Activated naive CD4-positive, alpha-beta T cell treated with anti-CD3 and anti-CD28 coated beads for 36 hours (primary cell): ENCODE measurements around the gene FAM53A. TPM values are rescaled to one million over a fixed set of nuclear protein-coding genes. Genes with fewer than 3 reads are reported as not detected.

Experiments used
- CTCF ChIA-PET: fragments of 350-600 bp; sonication (Branson Sonifier 250); formaldehyde crosslinking; loops from one replicate; lab custom pipeline; 2021; ENCODE audit warnings: antibody characterized with exemption; lab: Charles Lee
- DNase-seq: peaks from one replicate; pipeline ENCODE4 v3.0.0-alpha.2; 2020
- H3K27ac Mint-ChIP-seq: one replicate; pipeline ENCODE4 v1.8.0; 2021; ENCODE audit warnings: mild to moderate bottlenecking, mixed read lengths
- H3K27me3 Mint-ChIP-seq: one replicate; pipeline ENCODE4 v1.8.0; 2021; ENCODE audit warnings: low read depth, mixed read lengths
- H3K36me3 Mint-ChIP-seq: one replicate; pipeline ENCODE4 v1.8.0; 2021; ENCODE audit warnings: low read depth, mixed read lengths
- H3K4me1 Mint-ChIP-seq: one replicate; pipeline ENCODE4 v1.8.0; 2021; ENCODE audit warnings: low read depth, mixed read lengths
- H3K4me3 Mint-ChIP-seq: one replicate; pipeline ENCODE4 v1.8.0; 2021; ENCODE audit warnings: mild to moderate bottlenecking, moderate library complexity, mixed read lengths
- H3K9me3 Mint-ChIP-seq: one replicate; pipeline ENCODE4 v1.8.0; 2021; ENCODE audit warnings: mixed read lengths
- intact Hi-C: fragments of 100-400 bp; cut with micrococcal nuclease; formaldehyde crosslinking; loops from one replicate; pipeline ENCODE4 v1.15.1; 2023
- total RNA-seq, 2 experiments: library from RNA; stranded (reverse); gene quantifications; one replicate each; pipeline ENCODE4 v1.2.3, GENCODE V29; 2021

The FAM53A gene
- 1 to 10 TPM; 2.6 to 3.0 TPM for total RNA-seq

- Mint-ChIP-seq H3K4me3 (peak within 1 kb of the TSS; percentile 81), H3K36me3 (peaks cover under 1% of the 10 kb centered on the region), H3K27ac (no peak within 1 kb of the TSS), H3K9me3 (no peaks in the 10 kb centered on the region), H3K4me1 (peaks cover 12% of the 10 kb centered on the region), H3K27me3 (no peaks in the 10 kb centered on the region)
- DNase-seq: peak; percentile 32
- CTCF ChIA-PET: interaction anchor here (0.7 to 1.9 kb wide), 2 partner anchors 10 to 423 kb away, joined by 3 to 6 read pairs; no protein-coding TSS in a partner anchor
- intact Hi-C loops: loop anchor here (1.0 to 5.0 kb wide), 5 partner anchors 28 to 977 kb away; partner anchors contain the start of genes GAK, PCGF3, SLBP and TACC3
Measured at GRCh38 chr4:1683736-1684505, at the start of gene FAM53A. FAM53A (minus strand) TSS chr4:1684313; CDS start chr4:1668741, 15,572 bp downstream.

DNA sequence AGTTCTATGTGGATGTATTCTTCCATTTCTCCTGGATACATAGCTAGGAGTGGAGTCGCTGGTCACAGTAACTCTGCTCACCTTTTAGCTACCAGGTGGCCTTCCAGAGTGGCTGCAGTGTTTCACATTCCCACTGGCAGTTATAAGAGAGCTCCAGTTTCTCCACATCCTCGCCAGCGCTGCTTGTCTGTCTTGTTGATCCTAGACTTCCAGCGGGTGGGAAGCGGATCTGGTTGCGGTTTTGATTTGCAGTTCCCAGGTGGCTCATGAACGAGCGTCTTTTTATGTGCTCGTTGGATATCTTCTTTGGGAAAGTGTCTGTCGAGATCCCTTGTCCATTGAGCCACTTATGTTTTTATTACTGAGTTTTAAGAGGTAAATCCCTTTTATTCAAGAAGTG is 48.8 kb upstream of the FAM53A start:
- no peak overlapping the region for H3K27ac Mint-ChIP-seq
- DNase-seq: no peak
- intact Hi-C loops: no loop called here
- no peaks in the 10 kb centered on the region for H3K27me3 Mint-ChIP-seq
- peaks cover 32% of the 10 kb centered on the region for H3K4me1 Mint-ChIP-seq
- H3K36me3 Mint-ChIP-seq: peaks cover 73% of the 10 kb centered on the region
- CTCF ChIA-PET: interaction anchor here (1.1 to 1.4 kb wide), 2 partner anchors 15 to 40 kb away, joined by 5 read pairs; no protein-coding TSS in a partner anchor
- peaks cover 4% of the 10 kb centered on the region for H3K9me3 Mint-ChIP-seq
- H3K4me3 Mint-ChIP-seq: no peak overlapping the region

DNA sequence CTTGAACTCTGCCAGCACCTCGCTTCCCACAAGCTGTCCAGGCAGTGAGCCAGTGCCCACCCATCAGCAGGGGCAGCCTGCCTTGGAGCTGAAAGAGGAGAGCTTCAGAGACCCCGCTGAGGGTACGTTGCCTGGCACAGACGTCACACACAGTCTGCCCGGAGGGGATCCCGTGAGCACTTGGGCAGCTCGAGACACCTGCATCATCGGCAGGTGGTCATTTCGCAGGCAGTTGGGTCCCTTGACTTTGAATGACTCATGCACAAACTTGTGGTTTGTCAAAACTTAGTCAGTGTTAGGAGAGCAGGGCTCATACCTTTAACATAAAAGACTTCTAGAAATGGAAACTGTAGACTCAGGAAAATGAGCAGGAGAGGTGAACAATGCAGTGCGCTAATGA is 47.1 kb upstream of the FAM53A start:
- H3K27ac Mint-ChIP-seq: peak overlapping the region; percentile 70
- peak; percentile 32 for DNase-seq
- intact Hi-C loops: no loop called here
- no peak overlapping the region for H3K4me3 Mint-ChIP-seq
- H3K4me1 Mint-ChIP-seq: peaks cover 48% of the 10 kb centered on the region
- H3K9me3 Mint-ChIP-seq: no peaks in the 10 kb centered on the region
- H3K36me3 Mint-ChIP-seq: peaks cover 73% of the 10 kb centered on the region
- H3K27me3 Mint-ChIP-seq: no peaks in the 10 kb centered on the region
- CTCF ChIA-PET: interaction anchor here (2.3 kb wide), 1 partner anchor 38 kb away, joined by 17 read pairs; no protein-coding TSS in a partner anchor

DNA sequence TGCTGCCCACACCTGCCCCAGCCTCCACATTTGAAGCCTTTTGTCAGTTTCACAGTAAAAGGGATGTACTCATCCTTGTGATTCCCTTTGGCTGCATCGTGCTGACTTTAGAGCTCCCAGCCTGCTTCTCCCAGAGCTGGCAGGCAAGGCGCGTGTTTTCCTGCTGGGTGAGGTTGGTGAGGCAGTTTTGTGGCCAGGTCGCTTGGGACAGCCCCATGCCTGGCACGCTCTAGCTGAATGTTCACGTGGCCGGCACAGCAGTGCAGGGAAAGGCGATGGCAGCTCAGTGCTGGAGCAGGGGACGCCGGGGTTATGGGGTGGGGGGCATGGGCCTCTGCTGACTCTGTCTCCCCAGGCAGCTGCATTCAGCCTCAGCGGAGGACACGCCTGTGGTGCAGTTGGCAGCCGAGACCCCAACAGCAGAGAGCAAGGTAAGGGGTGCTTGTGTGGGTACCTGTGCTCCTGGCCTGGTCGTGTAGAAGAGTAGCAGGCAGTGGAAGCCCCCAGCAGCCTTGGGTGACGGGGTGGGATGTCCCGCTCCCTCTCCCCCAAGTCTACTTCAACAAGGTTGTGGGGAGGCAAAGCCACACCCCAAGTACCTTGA is 46.5 kb upstream of the FAM53A start:
- intact Hi-C loops: no loop called here
- Mint-ChIP-seq H3K36me3 (peaks cover 71% of the 10 kb centered on the region), H3K9me3 (no peaks in the 10 kb centered on the region), H3K27ac (no peak overlapping the region), H3K4me1 (peaks cover 52% of the 10 kb centered on the region), H3K27me3 (no peaks in the 10 kb centered on the region), H3K4me3 (no peak overlapping the region)
- CTCF ChIA-PET: interaction anchor here (0.6 to 2.3 kb wide), 4 partner anchors 9 to 42 kb away, joined by 3 to 17 read pairs (median 3); partner anchors contain the start of genes TACC3 and TMEM129
- no peak for DNase-seq

- H3K27ac Mint-ChIP-seq: no peak overlapping the region
- no peaks in the 10 kb centered on the region for H3K27me3 Mint-ChIP-seq
- H3K36me3 Mint-ChIP-seq: peaks cover 73% of the 10 kb centered on the region
- intact Hi-C loops: loop anchor here (10.0 kb wide), 1 partner anchor 736 kb away; the partner anchor contains the start of gene RNF4
- H3K4me3 Mint-ChIP-seq: peak overlapping the region; percentile 9
- peaks cover 71% of the 10 kb centered on the region for H3K4me1 Mint-ChIP-seq
- CTCF ChIA-PET: interaction anchor here (0.8 to 5.9 kb wide), 2 partner anchors 23 to 36 kb away, joined by 3 to 58 read pairs; no protein-coding TSS in a partner anchor
- H3K9me3 Mint-ChIP-seq: no peaks in the 10 kb centered on the region
- DNase-seq: peak; percentile 5
Measured at GRCh38 chr4:1728061-1728980, 44.2 kb upstream of the FAM53A start.

DNA sequence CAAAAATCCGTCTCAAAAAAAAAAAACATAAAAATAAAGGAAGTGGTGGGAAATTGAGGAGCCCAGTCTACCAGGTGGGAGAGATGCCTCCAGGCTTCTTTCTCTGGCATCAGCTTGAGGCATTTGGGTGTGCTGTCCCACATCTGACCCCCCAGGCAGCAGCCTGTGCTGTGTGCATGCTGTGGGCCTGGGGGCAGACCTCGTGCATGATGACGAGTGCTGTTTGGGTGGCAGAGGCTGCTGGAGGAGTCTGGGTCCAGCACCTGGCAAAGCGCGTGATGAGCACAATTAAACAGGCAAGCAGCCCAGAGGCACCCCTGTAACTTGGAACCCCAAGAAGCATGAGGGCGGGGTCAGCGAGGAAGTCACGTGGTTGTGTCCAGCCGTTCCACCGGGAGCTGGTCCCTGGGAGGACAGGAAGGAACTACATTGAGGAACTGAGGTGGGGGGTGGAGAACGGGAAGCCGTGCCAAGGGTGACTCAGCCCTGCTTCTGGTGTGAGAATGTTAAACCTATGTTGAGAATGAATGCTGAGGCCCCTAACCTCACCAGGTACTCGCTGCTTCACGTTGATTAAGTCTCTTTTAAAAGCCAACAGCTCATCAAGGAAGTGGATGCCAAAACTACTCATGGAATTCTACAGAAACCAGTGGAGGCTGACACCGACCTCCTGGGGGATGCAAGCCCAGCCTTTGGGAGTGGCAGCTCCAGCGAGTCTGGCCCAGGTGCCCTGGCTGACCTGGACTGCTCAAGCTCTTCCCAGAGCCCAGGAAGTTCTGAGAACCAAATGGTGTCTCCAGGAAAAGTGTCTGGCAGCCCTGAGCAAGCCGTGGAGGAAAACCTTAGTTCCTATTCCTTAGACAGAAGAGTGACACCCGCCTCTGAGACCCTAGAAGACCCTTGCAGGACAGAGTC is 43.3 kb upstream of the FAM53A start:
- Mint-ChIP-seq H3K27me3 (no peaks in the 10 kb centered on the region), H3K36me3 (peaks cover 76% of the 10 kb centered on the region), H3K27ac (peak overlapping the region; percentile 46), H3K4me3 (no peak overlapping the region), H3K4me1 (peaks cover 74% of the 10 kb centered on the region), H3K9me3 (no peaks in the 10 kb centered on the region)
- CTCF ChIA-PET: interaction anchor here (0.7 to 5.9 kb wide), 4 partner anchors 13 to 35 kb away, joined by 3 to 58 read pairs (median 3); no protein-coding TSS in a partner anchor
- no peak for DNase-seq
- intact Hi-C loops: loop anchor here (2.0 to 10.0 kb wide), 2 partner anchors 15 to 737 kb away; partner anchors contain the start of genes RNF4 and SLBP

GRCh38 chr4:1726146-1726934 is 42.2 kb upstream of the FAM53A start:
- H3K9me3 Mint-ChIP-seq: no peaks in the 10 kb centered on the region
- DNase-seq: peak; percentile 93
- H3K27ac Mint-ChIP-seq: peak overlapping the region; percentile 70
- H3K4me3 Mint-ChIP-seq: no peak overlapping the region
- no peaks in the 10 kb centered on the region for H3K27me3 Mint-ChIP-seq
- intact Hi-C loops: loop anchor here (1.0 to 10.0 kb wide), 3 partner anchors 14 to 738 kb away; partner anchors contain the start of genes RNF4 and SLBP
- CTCF ChIA-PET: interaction anchor here (0.7 to 5.9 kb wide), 6 partner anchors 12 to 34 kb away, joined by 3 to 58 read pairs (median 3); no protein-coding TSS in a partner anchor
- H3K4me1 Mint-ChIP-seq: peaks cover 68% of the 10 kb centered on the region
- peaks cover 76% of the 10 kb centered on the region for H3K36me3 Mint-ChIP-seq

DNA sequence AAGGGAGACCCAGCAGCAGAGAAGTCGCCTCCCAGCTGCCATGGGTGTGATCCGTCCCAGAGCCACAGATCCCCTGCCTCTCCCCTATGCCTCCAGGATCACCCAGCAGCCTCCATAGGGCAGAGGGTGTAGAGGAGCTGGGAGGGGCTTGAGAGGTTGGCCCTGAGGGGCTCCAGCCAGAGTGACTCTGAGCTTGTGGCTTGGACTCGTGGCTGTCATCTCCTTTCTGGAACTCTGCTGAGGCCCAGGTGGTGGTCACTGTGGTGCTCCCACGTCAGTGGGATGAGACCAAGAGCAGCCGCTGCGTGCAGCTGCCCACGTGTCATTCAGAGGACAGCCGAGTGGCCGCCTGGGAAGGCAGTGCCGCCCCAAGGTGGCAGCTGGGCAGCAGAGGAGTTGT is 41.4 kb upstream of the FAM53A start:
- CTCF ChIA-PET: interaction anchor here (0.6 to 5.9 kb wide), 5 partner anchors 8 to 568 kb away, joined by 3 to 58 read pairs (median 3); no protein-coding TSS in a partner anchor
- no peak overlapping the region for H3K4me3 Mint-ChIP-seq
- H3K4me1 Mint-ChIP-seq: peaks cover 60% of the 10 kb centered on the region
- H3K27ac Mint-ChIP-seq: peak overlapping the region; percentile 63
- intact Hi-C loops: loop anchor here (10.0 kb wide), 1 partner anchor 739 kb away; the partner anchor contains the start of gene RNF4
- DNase-seq: no peak
- peaks cover 72% of the 10 kb centered on the region for H3K36me3 Mint-ChIP-seq
- H3K9me3 Mint-ChIP-seq: no peaks in the 10 kb centered on the region
- no peaks in the 10 kb centered on the region for H3K27me3 Mint-ChIP-seq

GRCh38 chr4:1723131-1723801 is 39.2 kb upstream of the FAM53A start:
- H3K9me3 Mint-ChIP-seq: no peaks in the 10 kb centered on the region
- CTCF ChIA-PET: interaction anchor here (0.6 to 5.9 kb wide), 6 partner anchors 9 to 191 kb away, joined by 3 to 58 read pairs (median 4); no protein-coding TSS in a partner anchor
- peaks cover 62% of the 10 kb centered on the region for H3K36me3 Mint-ChIP-seq
- peak; percentile 72 for DNase-seq
- H3K27ac Mint-ChIP-seq: peak overlapping the region; percentile 98
- H3K4me1 Mint-ChIP-seq: peaks cover 61% of the 10 kb centered on the region
- intact Hi-C loops: loop anchor here (2.0 to 10.0 kb wide), 5 partner anchors 436 to 1240 kb away; partner anchors contain the start of genes FGFRL1, GRK4, MAEA and NOP14
- peak overlapping the region; percentile 94 for H3K4me3 Mint-ChIP-seq
- H3K27me3 Mint-ChIP-seq: no peaks in the 10 kb centered on the region
